Spleen (tissue), 11 donors: Measurements from ENCODE around the gene DNAJC7. TPM values are rescaled to one million over a fixed set of nuclear protein-coding genes. Genes with fewer than 3 reads are reported as not detected.

Source experiments
- DNase-seq: peaks from one replicate; pipeline ENCODE4 v3.0.0-alpha.2; 2020
- H3K27ac ChIP-seq, 8 donors: fragments of 200-600 bp; sonication (generic) in 7 of 8; 1 replicate in 4 of 8; 2 replicates in 4 of 8; pipeline versions ENCODE4 v1.5.0 to v1.8.0; 2016 to 2021; ENCODE audit warnings: inconsistent platforms in 4 of 8, mild to moderate bottlenecking in 4 of 8, moderate library complexity in 1 of 8
- H3K27me3 ChIP-seq, 7 donors: fragments of 200-600 bp; sonication (generic) in 6 of 7; replicated peaks in 1 of 7; 1 replicate in 4 of 7; 2 replicates in 3 of 7; pipeline versions ENCODE4 v1.5.0 to v1.8.0; 2016 to 2021; ENCODE audit warnings: inconsistent platforms in 3 of 7, mild to moderate bottlenecking in 1 of 7
- H3K36me3 ChIP-seq, 6 donors: fragments of 200-600 bp; sonication (generic) in 5 of 6; 1 replicate in 4 of 6; 2 replicates in 2 of 6; pipeline versions ENCODE4 v1.5.0 to v1.8.0; 2016 to 2021; ENCODE audit warnings: inconsistent platforms in 2 of 6
- H3K4me1 ChIP-seq, 6 donors: fragments of 200-600 bp; sonication (generic) in 5 of 6; 1 replicate in 3 of 6; 2 replicates in 3 of 6; pipeline versions ENCODE4 v1.5.0 to v1.8.0; 2016 to 2021; ENCODE audit warnings: inconsistent platforms in 3 of 6
- H3K4me3 ChIP-seq, 8 donors: fragments of 200-600 bp; sonication (generic) in 7 of 8; 1 replicate in 4 of 8; 2 replicates in 4 of 8; pipeline versions ENCODE4 v1.5.0 to v1.8.0; 2016 to 2021; ENCODE audit warnings: inconsistent platforms in 4 of 8, mild to moderate bottlenecking in 4 of 8, moderate library complexity in 2 of 8
- H3K9me3 ChIP-seq, 8 donors: fragments of 200-600 bp; sonication (generic) in 7 of 8; 1 replicate in 4 of 8; 2 replicates in 4 of 8; pipeline versions ENCODE4 v1.5.0 to v1.8.0; 2016 to 2021; ENCODE audit warnings: inconsistent platforms in 4 of 8
- POLR2A ChIP-seq, 3 donors: fragments of 450-650 bp; IDR thresholded peaks; one replicate each; pipeline ENCODE4 v1.5.1; 2017; ENCODE audit warnings: antibody characterized with exemption in 3 of 3, mild to moderate bottlenecking in 1 of 3
- POLR2AphosphoS5 ChIP-seq, 3 donors: sonication (generic); formaldehyde crosslinking; IDR thresholded peaks; one replicate each; pipeline ENCODE4 v1.5.1; 2017; ENCODE audit warnings: antibody characterized with exemption in 3 of 3
- WGBS, 5 donors: extraction: QIAGEN DNeasy Blood & Tissue Kit in 3 of 5; methylation state at CpG; one replicate each; pipeline versions ENCODE4 v1.1.5 to v1.1.7; 2013 to 2018; 5-methylcytosine and 5-hydroxymethylcytosine counted together
- intact Hi-C: fragments of 100-400 bp; cut with DNase I; formaldehyde crosslinking; loops from one replicate; pipeline ENCODE4 v1.15.0; 2023; ENCODE audit warnings: low total_unique reads
- polyA plus RNA-seq, 3 donors: library from polyadenylated mRNA; stranded (reverse); fragments of 200-250 nt; gene quantifications; one replicate each; pipeline ENCODE4 v1.2.1, GENCODE V29; 2013
- total RNA-seq, 7 donors: library from RNA; depleted of rRNA in 3 of 7; stranded (reverse); fragments of >200 nt in 3 of 7; fragmentation: NEBNext Ultra II Directional in 4 of 7; extraction: Animal tissue kit (Norgen Biotek cat#: 25700) in 4 of 7; gene quantifications; one replicate each; pipeline versions ENCODE4 v1.1.0 to v1.2.1, GENCODE V29; 2016 to 2021
- TF ChIP-seq, protein P1 (sequence below), 11 experiments: fragments of 200-600 bp in 7 of 11; fragments of 450-650 bp in 4 of 11; sonication (generic) in 4 of 11; IDR thresholded peaks in 8 of 11; conservative IDR thresholded peaks in 3 of 11; 1 replicate in 7 of 11; 2 replicates in 4 of 11; pipeline versions ENCODE4 v1.4.0 to v1.8.0; 2016 to 2021; ENCODE audit warnings: antibody characterized with exemption in 11 of 11, inconsistent platforms in 4 of 11, mild to moderate bottlenecking in 1 of 11
- donor health status: healthy with polysubstance abuse.
- donor health status: DM: no; HTN: no; CAD: no; lungs with moderate emphysema.
- donor health status: DM: no; HTN: no; CAD: no.
- donor health status: Bipolar disorder and iron deficiency.
- donor health status: healthy.
- donor health status: DM: no; HTN: no; CAD: no.
- donor health status: DM: yes; HTN: yes; CAD: no.

The DNAJC7 gene
- total and polyA plus RNA-seq, 10 donors, result 60.6 to 108 (median 79.2) TPM

- Histone ChIP-seq H3K4me3 (peak overlapping the region; percentile 44 to 81 (median 54)), H3K36me3 (no peaks in the 10 kb centered on the region), H3K9me3 (no peaks in the 10 kb centered on the region), H3K4me1 (peaks cover 0 to 24% (median 14%) of the 10 kb centered on the region in 6 donors), H3K27me3 (peaks cover 0 to 35% (median 0%) of the 10 kb centered on the region in 7 donors), H3K27ac (peak overlapping the region in 1 of 8 donors; percentile 43)
- TF ChIP-seq POLR2AphosphoS5 (IDR thresholded peaks at IDR 0.05) (no peak), POLR2A (IDR thresholded peaks at IDR 0.05) (no peak)
- TF ChIP-seq, protein P1, sequence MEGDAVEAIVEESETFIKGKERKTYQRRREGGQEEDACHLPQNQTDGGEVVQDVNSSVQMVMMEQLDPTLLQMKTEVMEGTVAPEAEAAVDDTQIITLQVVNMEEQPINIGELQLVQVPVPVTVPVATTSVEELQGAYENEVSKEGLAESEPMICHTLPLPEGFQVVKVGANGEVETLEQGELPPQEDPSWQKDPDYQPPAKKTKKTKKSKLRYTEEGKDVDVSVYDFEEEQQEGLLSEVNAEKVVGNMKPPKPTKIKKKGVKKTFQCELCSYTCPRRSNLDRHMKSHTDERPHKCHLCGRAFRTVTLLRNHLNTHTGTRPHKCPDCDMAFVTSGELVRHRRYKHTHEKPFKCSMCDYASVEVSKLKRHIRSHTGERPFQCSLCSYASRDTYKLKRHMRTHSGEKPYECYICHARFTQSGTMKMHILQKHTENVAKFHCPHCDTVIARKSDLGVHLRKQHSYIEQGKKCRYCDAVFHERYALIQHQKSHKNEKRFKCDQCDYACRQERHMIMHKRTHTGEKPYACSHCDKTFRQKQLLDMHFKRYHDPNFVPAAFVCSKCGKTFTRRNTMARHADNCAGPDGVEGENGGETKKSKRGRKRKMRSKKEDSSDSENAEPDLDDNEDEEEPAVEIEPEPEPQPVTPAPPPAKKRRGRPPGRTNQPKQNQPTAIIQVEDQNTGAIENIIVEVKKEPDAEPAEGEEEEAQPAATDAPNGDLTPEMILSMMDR (IDR thresholded peaks at IDR 0.05 in 8 of 11, conservative IDR thresholded peaks at IDR 0.05 in 3 of 11), result no peak
- WGBS, 5 donors, result 0 to 17% (median 1%) methylated on average over 1 to 7 of the region's 7 CpGs
- DNase-seq, result no peak
- intact Hi-C loops, result no loop called here
These were observed 32.7 kb upstream of the DNAJC7 start for GRCh38 chr17:42049834-42050392.

DNA sequence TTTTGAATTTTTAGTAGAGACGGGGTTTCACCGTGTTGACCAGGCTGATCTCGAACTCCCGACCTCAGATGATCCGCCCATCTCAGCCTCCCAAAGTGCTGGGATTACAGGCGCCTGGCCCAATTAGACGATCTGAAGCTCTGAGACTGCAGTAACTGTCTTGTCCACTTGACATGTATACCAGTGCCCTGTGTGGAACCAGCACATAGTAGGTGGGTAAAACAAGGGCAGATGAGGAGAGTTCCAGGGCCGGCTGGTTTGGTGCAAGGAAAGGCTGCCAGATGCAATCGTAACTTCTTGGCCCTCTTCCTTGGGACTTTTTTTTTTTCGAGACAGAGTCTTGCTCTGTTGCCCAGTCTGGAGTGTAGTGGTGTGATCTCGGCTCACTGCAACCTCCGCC, 30.1 kb upstream of the DNAJC7 start:
- WGBS, 5 donors, result 83 to 89% (median 86%) methylated on average over 11 to 12 of the region's 12 CpGs
- no peak overlapping the region for H3K4me3 ChIP-seq
- peaks cover 0 to 12% (median 0%) of the 10 kb centered on the region in 7 donors for H3K27me3 ChIP-seq
- H3K4me1 ChIP-seq, result peaks cover 0 to 24% (median 14%) of the 10 kb centered on the region in 6 donors
- no peaks in the 10 kb centered on the region for H3K36me3 ChIP-seq
- intact Hi-C loops, result no loop called here
- H3K9me3 ChIP-seq, result no peaks in the 10 kb centered on the region
- no peak overlapping the region for H3K27ac ChIP-seq
- DNase-seq, result no peak
- no peak for TF ChIP-seq POLR2AphosphoS5 (IDR thresholded peaks at IDR 0.05)
- TF ChIP-seq, protein P1 (IDR thresholded peaks at IDR 0.05 in 8 of 11, conservative IDR thresholded peaks at IDR 0.05 in 3 of 11), result no peak
- TF ChIP-seq POLR2A (IDR thresholded peaks at IDR 0.05), result no peak

GRCh38 chr17:42045719-42046118, 28.5 kb upstream of the DNAJC7 start:
- peaks cover 0 to under 1% (median 0%) of the 10 kb centered on the region in 7 donors for H3K27me3 ChIP-seq
- intact Hi-C loops, result no loop called here
- 76 to 90% (median 85%) methylated on average over 1 of the region's 1 CpG for WGBS, 5 donors
- H3K4me3 ChIP-seq, result no peak overlapping the region
- no peak for DNase-seq
- no peak for TF ChIP-seq POLR2A (IDR thresholded peaks at IDR 0.05)
- TF ChIP-seq POLR2AphosphoS5 (IDR thresholded peaks at IDR 0.05), result no peak
- TF ChIP-seq, protein P1 (IDR thresholded peaks at IDR 0.05 in 8 of 11, conservative IDR thresholded peaks at IDR 0.05 in 3 of 11), result no peak
- H3K9me3 ChIP-seq, result no peaks in the 10 kb centered on the region
- peaks cover 0 to 18% (median 9%) of the 10 kb centered on the region in 6 donors for H3K4me1 ChIP-seq
- H3K27ac ChIP-seq, result no peak overlapping the region
- no peaks in the 10 kb centered on the region for H3K36me3 ChIP-seq

DNA sequence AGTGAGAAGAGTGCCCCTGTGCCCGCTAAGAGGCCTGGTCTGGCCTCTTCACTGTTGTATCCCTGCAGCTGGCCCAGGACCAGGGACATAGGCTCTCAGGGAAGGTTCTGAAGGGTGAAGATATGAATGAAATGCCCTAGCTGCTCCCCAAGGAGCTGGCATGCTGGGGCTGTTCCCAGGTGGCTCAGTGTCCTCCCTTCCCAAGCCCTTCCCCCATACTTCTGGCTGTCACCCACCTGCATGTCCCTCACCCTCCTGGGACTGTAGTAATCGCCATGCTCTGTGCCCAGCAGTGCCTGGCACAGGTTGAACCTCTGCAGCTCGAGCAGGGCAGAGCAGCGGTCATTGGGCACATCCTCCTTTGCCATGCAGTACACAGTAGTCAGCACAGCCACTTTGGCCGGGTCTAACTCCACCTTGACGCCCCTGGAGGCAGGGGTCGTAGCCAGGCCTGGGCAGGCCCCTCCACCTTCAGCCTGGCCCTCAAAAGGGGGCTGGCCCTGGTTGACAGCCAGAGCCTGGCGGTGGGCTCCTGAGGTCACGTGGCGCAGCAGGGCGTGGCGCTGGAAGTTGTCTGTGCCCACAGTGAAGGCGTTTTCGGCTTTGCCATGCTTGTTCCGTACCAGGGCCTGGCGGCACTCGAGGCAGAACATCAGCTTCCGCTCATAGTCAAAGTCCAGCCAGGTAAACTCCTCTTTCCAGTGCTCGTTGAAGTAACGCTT, 25.5 kb upstream of the DNAJC7 start:
- TF ChIP-seq POLR2A (IDR thresholded peaks at IDR 0.05) (no peak), POLR2AphosphoS5 (IDR thresholded peaks at IDR 0.05) (no peak)
- TF ChIP-seq, protein P1 (IDR thresholded peaks at IDR 0.05 in 8 of 11, conservative IDR thresholded peaks at IDR 0.05 in 3 of 11), result no peak
- H3K27me3 ChIP-seq, result peaks cover 0 to 14% (median 0%) of the 10 kb centered on the region in 7 donors
- DNase-seq, result no peak
- H3K27ac ChIP-seq, result no peak overlapping the region
- intact Hi-C loops, result no loop called here
- H3K4me1 ChIP-seq, result peaks cover 0 to 11% (median 5%) of the 10 kb centered on the region in 6 donors
- 89 to 97% (median 91%) methylated on average over 18 to 20 of the region's 20 CpGs for WGBS, 5 donors
- no peaks in the 10 kb centered on the region for H3K9me3 ChIP-seq
- no peak overlapping the region for H3K4me3 ChIP-seq
- no peaks in the 10 kb centered on the region for H3K36me3 ChIP-seq
